K562 (cell line): ENCODE results near the gene NDFIP1. TPM values are rescaled to one million over a fixed set of nuclear protein-coding genes. Genes with fewer than 3 reads are reported as not detected.

ENCODE experiments used
- CUX1 ChIP-seq: fragments of 200-800 bp; sonication (Bioruptor generic); IDR thresholded peaks from 2 replicates; pipeline ENCODE4 v1.6.1; 2016; ENCODE audit warnings: missing genetic modification characterization, missing compliant biosample characterization
- RAD21 ChIP-seq, 2 experiments: fragments of 250-450 bp in 1 of 2; fragments of 450-650 bp in 1 of 2; sonication (Bioruptor Pico) in 1 of 2; formaldehyde crosslinking in 1 of 2; IDR thresholded peaks in 1 of 2; conservative IDR thresholded peaks in 1 of 2; 2 replicates each; pipeline versions ENCODE4 v1.4.0 to v1.8.0; 2020 to 2022; ENCODE audit warnings: mild to moderate bottlenecking in 2 of 2, moderate library complexity in 1 of 2
- ZBTB2 ChIP-seq: fragments of 450-650 bp; IDR thresholded peaks from 2 replicates; pipeline ENCODE4 v1.6.1; 2016; ENCODE audit warnings: antibody characterized with exemption
- polyA plus RNA-seq, 8 experiments: library from polyadenylated mRNA; depleted of rRNA in 4 of 8; stranded (reverse) in 5 of 8; unstranded in 3 of 8; fragments of >200 nt; fragmentation: Nextera tagmentation in 2 of 8; fragmentation: Illumina TruSeq in 1 of 8; extraction: Ambion mirVana in 2 of 8; extraction: Trizol in 1 of 8; gene quantifications; 2 replicates each; pipeline versions ENCODE4 v1.2.1 to v1.2.3, GENCODE V29; 2011 to 2014; ENCODE audit warnings: inconsistent platforms in 1 of 8, missing spikeins in 1 of 8
- total RNA-seq, 7 experiments: library from RNA; depleted of rRNA in 6 of 7; stranded (reverse); fragments of >200 nt in 6 of 7; fragmentation: Illumina TruSeq in 2 of 7; extraction: Trizol in 2 of 7; gene quantifications; 2 replicates each; pipeline versions ENCODE4 v1.2.1 to v1.2.3, GENCODE V29; 2011 to 2021; ENCODE audit warnings: low replicate concordance in 1 of 7

Gene NDFIP1
- total and polyA plus RNA-seq, 9 of the 15 experiments (the other 6 are each of a cell fraction or from before 2014, with no cell fraction given) = 5.3 to 37.5 (median 31.9) TPM

GRCh38 chr5:142171270-142171669 lies 62.7 kb downstream of the NDFIP1 start (continued):
- TF ChIP-seq ZBTB2 (no peak), CUX1 (CRISPR knock-in tag) (no peak), RAD21 (CRISPR knock-in tag; conservative IDR thresholded peaks at IDR 0.05 in 1 of 2, IDR thresholded peaks at IDR 0.05 in 1 of 2) (0 out of 4 replicates have a peak, but pooled peaks of 1 of the 2 experiments have one; percentile 4)
- TF ChIP-seq, all 486 proteins: peak for 3
